Activated naive CD8-positive, alpha-beta T cell treated with anti-CD3 and anti-CD28 coated beads for 36 hours (primary cell): ENCODE measurements around the gene SETDB2. TPM values are rescaled to one million over a fixed set of nuclear protein-coding genes. Genes with fewer than 3 reads are reported as not detected.
A peak's percentile ranks its signal among the peaks of the same experiment; 100 is the strongest.

Experiments used
- DNase-seq: peaks from one replicate; pipeline ENCODE4 v3.0.0; 2021
- H3K27ac Mint-ChIP-seq: one replicate; pipeline ENCODE4 v1.8.0; 2022; ENCODE audit warnings: mild to moderate bottlenecking, moderate library complexity, mixed read lengths
- H3K27me3 Mint-ChIP-seq: one replicate; pipeline ENCODE4 v1.8.0; 2022; ENCODE audit warnings: mild to moderate bottlenecking, mixed read lengths
- H3K36me3 Mint-ChIP-seq: one replicate; pipeline ENCODE4 v1.8.0; 2021; ENCODE audit warnings: mild to moderate bottlenecking, mixed read lengths
- H3K4me1 Mint-ChIP-seq: one replicate; pipeline ENCODE4 v1.8.0; 2021; ENCODE audit warnings: mixed read lengths
- H3K4me3 Mint-ChIP-seq: one replicate; pipeline ENCODE4 v1.8.0; 2022; ENCODE audit warnings: mild to moderate bottlenecking, moderate library complexity, mixed read lengths
- H3K9me3 Mint-ChIP-seq: one replicate; pipeline ENCODE4 v1.8.0; 2022; ENCODE audit warnings: mixed read lengths
- total RNA-seq, 2 experiments: library from RNA; stranded (reverse); gene quantifications; one replicate each; pipeline ENCODE4 v1.2.3, GENCODE V29; 2021

Gene SETDB2
- total RNA-seq, 2 experiments from 2014 or later: 11.1 to 11.3 TPM

DNA sequence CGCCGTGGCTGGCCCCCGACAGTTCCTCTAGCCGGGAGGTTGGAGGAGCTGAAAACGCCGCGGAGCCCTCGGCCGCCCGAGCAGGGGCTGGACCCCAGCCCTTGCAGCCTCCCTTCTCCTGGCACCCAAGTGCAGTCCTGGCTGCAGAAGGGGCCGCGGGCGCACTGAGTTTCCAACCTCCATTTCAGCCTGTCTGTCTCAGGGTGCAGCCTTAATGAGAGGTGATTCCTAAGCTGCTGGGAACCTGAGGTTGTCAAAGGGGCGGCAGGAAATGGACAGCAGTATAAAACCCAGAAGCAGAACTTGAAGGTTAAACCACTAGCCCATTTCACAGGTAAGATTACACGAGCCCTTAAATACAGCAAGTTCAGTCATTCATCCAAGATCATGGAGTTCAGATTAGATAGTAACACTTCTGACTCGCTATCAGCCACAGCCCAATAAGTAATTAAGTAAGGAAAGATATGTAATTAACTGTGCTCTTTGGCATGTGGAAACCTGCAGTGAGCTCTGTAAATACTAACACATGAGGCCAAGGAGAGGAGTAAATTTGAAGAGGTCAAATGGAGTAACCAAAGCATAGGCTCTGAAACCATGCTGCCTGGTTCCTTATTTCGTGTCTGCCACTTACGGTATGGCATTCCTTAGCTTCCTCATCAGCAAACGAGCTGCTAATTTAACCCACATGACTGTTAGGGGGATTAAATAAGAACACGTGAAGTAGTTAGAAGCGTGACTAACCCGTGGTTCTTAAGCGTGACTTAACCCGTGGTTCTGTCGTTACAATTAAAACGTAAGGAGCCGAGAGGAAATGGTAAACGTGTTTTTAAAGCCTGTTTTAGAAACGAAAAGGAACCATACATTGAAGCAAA lies 686 bp downstream of the SETDB2 start:
- H3K4me3 Mint-ChIP-seq: peak overlapping the region; percentile 94
- H3K9me3 Mint-ChIP-seq: no peaks in the 10 kb centered on the region
- H3K27ac Mint-ChIP-seq: peak overlapping the region; percentile 95
- peaks cover 23% of the 10 kb centered on the region for H3K36me3 Mint-ChIP-seq
- peak; percentile 12 for DNase-seq
- H3K27me3 Mint-ChIP-seq: no peaks in the 10 kb centered on the region
- peaks cover 40% of the 10 kb centered on the region for H3K4me1 Mint-ChIP-seq

DNA sequence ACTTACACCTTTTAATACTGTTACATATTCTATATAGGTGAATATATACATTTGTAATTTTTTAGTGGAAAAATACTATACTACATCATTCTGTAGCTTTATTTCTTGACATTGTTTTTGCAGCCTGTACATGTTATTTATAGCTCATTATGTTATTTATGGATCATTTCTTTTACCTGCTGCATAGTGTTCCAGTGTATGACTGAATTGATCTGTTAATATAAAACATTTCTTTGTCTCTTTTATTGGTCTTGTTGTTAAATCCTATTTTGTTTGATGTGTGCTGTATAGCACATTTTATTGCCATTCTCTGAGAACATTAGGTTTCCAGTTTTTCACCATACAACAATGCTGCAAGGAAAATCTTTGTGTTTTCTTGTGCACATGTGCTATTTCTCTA lies 2.4 kb downstream of the SETDB2 start:
- DNase-seq: no peak
- peaks cover 28% of the 10 kb centered on the region for H3K36me3 Mint-ChIP-seq
- no peaks in the 10 kb centered on the region for H3K9me3 Mint-ChIP-seq
- peaks cover 47% of the 10 kb centered on the region for H3K4me1 Mint-ChIP-seq
- peak overlapping the region; percentile 72 for H3K4me3 Mint-ChIP-seq
- H3K27me3 Mint-ChIP-seq: no peaks in the 10 kb centered on the region
- H3K27ac Mint-ChIP-seq: peak overlapping the region; percentile 77

DNA sequence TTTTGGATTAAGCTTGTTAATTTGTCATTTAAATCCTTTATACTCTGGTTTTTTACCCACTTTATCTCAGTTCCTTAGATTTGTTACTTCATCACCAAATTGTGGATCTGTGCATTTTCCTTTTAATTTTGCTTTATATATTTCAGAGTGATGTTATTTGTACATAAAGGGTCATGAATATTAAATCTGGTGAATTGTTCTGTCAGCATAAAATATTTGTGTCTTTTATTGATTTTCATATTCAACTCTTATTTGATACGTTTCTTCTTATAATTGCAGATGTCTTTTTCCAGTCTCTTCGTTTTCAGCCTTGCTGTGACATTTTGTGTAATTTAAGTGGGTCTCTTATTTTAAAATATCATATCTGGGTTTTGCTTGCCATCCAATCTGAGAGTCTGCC lies 4.7 kb downstream of the SETDB2 start:
- peaks cover 27% of the 10 kb centered on the region for H3K36me3 Mint-ChIP-seq
- no peak for DNase-seq
- no peak overlapping the region for H3K4me3 Mint-ChIP-seq
- no peaks in the 10 kb centered on the region for H3K27me3 Mint-ChIP-seq
- no peak overlapping the region for H3K27ac Mint-ChIP-seq
- no peaks in the 10 kb centered on the region for H3K9me3 Mint-ChIP-seq
- H3K4me1 Mint-ChIP-seq: peaks cover 43% of the 10 kb centered on the region

DNA sequence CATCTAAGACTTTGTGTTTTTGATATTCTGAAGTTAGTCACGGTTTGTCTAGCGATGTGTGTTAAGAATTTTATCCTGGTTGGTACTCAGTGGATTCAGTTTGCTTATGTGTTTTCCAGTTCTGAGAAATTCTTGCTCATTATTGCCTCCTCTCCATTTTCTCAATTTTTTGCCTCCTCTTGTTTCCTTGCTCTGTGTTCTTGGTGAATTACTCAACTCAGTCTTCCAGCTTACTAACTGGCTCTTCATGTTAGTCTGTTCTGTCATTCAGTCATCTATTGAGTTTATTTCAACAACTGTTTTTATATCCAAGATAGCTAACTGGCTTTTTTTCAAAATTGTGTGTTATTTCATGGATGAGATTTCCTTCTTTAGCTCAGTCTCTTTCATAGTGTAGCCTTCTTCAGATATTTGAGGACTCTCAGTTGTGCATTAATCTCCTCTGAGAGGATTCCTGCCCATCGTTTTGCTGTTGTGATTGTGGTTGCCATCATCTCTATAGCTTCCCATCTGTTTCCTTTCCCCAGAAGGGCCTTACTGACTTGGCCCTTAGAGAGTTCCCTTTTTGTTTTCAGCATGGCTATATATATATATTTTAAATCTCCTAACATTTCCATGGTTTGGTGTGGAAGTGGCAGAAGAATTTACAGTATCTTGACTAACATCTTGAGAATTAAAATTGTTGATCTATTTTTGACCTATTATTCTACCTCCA lies 6.2 kb downstream of the SETDB2 start:
- Mint-ChIP-seq H3K27ac (peak overlapping the region; percentile 8), H3K4me3 (no peak overlapping the region), H3K36me3 (peaks cover 29% of the 10 kb centered on the region), H3K4me1 (peaks cover 51% of the 10 kb centered on the region), H3K27me3 (no peaks in the 10 kb centered on the region), H3K9me3 (no peaks in the 10 kb centered on the region)
- DNase-seq: no peak

DNA sequence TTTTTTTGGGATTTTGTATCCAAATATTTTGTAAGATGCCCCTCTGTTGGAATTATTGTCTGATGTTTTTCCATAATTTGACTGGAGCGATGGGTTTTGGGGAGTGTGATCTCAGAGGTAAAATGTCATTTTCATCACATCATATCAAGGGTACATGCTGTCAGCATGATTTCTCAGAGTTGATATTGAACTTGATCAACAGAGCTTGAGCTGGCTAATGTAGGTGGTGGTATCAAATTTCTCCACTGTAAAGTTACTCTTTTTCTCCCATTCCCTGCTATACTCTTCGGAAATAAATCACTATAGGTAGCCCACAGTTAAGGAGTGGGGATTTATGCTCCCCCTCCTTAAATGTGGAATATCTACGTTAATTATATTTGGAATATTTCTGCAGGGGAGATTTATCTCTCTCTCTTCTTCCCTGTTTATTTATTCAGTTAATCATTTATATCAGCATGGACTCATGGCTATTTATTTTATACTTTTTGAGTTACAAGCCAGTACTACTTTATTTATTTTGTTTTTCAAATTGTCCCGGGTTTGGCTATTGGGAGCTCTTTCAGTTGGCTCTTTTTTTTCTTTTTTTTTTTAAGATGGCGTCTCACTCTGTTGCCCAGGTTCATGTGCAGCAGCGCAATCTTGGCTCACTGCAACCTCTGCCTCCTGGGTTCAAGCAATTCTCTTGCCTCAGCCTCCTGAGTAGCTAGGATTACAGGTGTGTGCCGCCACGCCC lies 8.8 kb downstream of the SETDB2 start:
- Mint-ChIP-seq H3K4me3 (no peak overlapping the region), H3K27me3 (no peaks in the 10 kb centered on the region), H3K36me3 (peaks cover 24% of the 10 kb centered on the region), H3K9me3 (no peaks in the 10 kb centered on the region), H3K27ac (no peak overlapping the region), H3K4me1 (peaks cover 38% of the 10 kb centered on the region)
- DNase-seq: no peak

DNA sequence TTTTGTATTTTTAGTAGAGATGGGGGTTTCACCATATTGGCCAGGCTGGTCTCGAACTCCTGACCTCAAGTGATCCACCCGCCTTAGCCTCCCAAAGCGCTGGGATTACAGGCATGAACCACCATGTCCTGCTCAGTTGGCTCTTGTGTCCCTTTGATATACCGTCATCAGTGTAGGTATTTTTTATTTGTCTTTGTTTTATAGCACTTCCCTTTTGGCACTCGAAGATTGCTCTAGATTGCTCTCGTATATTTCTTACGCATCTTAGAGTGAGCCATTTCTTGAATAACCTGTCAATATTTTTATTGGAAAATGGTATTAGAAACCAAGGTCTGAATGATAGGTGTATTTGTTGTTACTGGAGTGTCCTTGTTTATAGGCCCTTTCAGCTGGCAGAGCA lies 9.4 kb downstream of the SETDB2 start:
- peaks cover 39% of the 10 kb centered on the region for H3K4me1 Mint-ChIP-seq
- no peaks in the 10 kb centered on the region for H3K27me3 Mint-ChIP-seq

DNA sequence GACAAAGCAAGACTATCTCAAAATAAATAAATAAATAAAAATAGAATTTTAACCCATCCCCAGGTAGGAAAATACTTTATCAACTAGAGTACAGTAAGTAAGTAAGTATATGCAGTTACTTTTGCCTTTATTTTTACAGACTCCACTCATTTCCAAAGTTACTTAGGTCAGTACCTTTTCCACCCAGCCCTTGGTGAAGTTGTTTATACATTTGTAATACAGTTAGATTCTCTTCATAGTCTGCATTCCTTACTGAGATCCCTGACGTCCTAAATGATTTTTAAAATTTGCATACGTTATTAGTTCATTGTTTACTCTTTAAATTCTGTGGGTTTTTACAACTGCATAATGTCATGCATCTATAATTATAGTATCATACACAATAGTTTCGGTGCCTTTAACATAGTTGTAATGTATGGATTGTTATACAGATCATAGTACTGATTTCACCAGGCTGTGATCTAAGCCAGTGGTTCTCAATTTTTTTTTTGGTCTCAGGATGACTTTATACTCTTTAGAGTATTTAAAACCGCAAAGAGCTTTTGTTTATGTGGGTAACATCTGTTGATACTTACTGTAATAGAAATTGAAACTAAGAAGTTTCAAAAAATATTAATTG lies 10.4 kb downstream of the SETDB2 start:
- H3K27ac Mint-ChIP-seq: no peak overlapping the region
- H3K4me1 Mint-ChIP-seq: peaks cover 31% of the 10 kb centered on the region
- no peak for DNase-seq
- peaks cover 16% of the 10 kb centered on the region for H3K36me3 Mint-ChIP-seq
- H3K9me3 Mint-ChIP-seq: no peaks in the 10 kb centered on the region
- H3K27me3 Mint-ChIP-seq: no peaks in the 10 kb centered on the region
- H3K4me3 Mint-ChIP-seq: no peak overlapping the region

More for the DNA sequence above, 9.4 kb downstream of the SETDB2 start:
- H3K9me3 Mint-ChIP-seq: no peaks in the 10 kb centered on the region
- no peak overlapping the region for H3K4me3 Mint-ChIP-seq
- H3K27ac Mint-ChIP-seq: no peak overlapping the region
- no peak for DNase-seq
- H3K36me3 Mint-ChIP-seq: peaks cover 24% of the 10 kb centered on the region

DNA sequence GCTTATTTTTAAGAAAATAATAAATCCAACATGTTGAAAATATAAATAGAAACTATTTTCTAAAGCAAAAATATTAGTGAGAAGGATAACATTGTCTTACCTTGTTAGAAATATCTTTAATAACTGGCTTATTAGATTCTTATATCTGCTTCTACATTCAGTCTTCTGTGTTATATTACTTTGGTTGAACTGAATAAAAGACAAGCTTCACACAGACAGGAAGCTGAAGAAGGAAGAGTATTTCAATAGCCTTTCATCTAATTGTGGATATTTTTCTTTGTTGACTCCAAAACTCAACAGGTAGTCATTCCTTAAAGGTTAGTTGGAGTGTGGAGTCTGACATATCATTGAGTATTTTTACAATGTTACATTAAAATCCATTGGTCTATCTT lies 10.9 kb downstream of the SETDB2 start:
- no peak overlapping the region for H3K27ac Mint-ChIP-seq
- H3K36me3 Mint-ChIP-seq: peaks cover 11% of the 10 kb centered on the region
- no peaks in the 10 kb centered on the region for H3K9me3 Mint-ChIP-seq
- peaks cover 26% of the 10 kb centered on the region for H3K4me1 Mint-ChIP-seq
- no peak overlapping the region for H3K4me3 Mint-ChIP-seq
- no peaks in the 10 kb centered on the region for H3K27me3 Mint-ChIP-seq
- no peak for DNase-seq

DNA sequence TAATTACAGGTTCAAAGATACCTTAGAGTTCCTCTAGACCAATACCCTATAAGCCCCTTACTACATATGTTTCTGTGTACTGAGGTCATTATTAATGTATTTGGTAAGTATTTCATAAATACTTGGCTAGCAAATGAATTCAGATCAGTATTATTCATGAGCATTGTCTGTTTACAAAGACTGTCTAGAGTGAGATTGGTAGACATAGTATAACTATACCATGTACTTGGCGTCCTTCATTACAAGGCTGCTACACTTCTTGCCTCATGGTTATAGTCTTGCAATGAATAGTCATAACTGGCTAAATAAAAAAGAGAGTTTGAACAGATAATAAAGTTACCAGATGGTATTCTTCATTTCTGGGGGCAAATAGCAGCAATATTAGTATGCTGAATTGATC lies 12.1 kb downstream of the SETDB2 start:
- H3K4me1 Mint-ChIP-seq: peaks cover 22% of the 10 kb centered on the region
- no peaks in the 10 kb centered on the region for H3K27me3 Mint-ChIP-seq
- H3K9me3 Mint-ChIP-seq: no peaks in the 10 kb centered on the region
- DNase-seq: no peak
- H3K36me3 Mint-ChIP-seq: peaks cover 11% of the 10 kb centered on the region
- no peak overlapping the region for H3K27ac Mint-ChIP-seq
- H3K4me3 Mint-ChIP-seq: no peak overlapping the region

DNA sequence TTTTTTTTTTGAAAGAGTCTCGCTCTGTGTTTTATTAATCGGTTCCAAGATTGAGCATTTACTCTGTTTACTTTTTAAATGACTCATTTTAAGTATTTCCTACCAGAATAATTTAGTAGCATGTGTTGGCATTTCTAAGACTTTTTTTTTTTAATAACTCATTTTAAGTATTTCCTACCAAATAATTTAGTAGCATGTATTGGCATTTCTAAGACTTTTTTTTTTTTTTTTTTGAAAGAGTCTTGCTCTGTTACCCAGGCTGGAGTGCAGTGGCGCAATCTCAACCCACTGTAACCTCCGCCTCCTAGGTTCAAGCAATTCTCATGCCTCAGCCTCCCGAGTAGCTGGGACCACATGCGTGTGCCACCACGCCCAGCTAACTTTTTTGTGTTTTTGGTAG lies 13.1 kb downstream of the SETDB2 start:
- no peak overlapping the region for H3K4me3 Mint-ChIP-seq
- H3K4me1 Mint-ChIP-seq: peaks cover 19% of the 10 kb centered on the region
- H3K9me3 Mint-ChIP-seq: no peaks in the 10 kb centered on the region
- no peak for DNase-seq
- H3K27me3 Mint-ChIP-seq: no peaks in the 10 kb centered on the region
- H3K27ac Mint-ChIP-seq: no peak overlapping the region
- peaks cover 21% of the 10 kb centered on the region for H3K36me3 Mint-ChIP-seq

DNA sequence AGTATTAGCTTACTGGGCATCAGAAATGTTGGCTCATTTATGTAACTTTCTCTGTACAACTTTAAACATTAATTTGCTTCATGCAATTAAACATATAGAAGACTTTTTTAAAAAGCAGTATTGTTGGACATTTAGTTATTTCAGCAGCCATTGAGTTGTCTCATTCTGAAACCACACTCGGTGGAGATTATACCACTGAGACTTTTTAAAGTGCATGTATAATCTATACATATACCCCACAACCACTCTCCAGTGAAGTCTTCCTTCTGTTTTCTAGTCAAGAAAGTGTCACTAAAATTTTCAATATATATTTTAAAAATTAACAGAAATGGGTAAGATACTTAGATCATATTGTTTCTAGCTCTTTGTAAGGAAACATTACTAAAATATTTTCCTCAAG lies 15.5 kb downstream of the SETDB2 start:
- no peaks in the 10 kb centered on the region for H3K27me3 Mint-ChIP-seq
- peaks cover 14% of the 10 kb centered on the region for H3K4me1 Mint-ChIP-seq
- H3K9me3 Mint-ChIP-seq: peaks cover 6% of the 10 kb centered on the region
- no peak for DNase-seq
- no peak overlapping the region for H3K27ac Mint-ChIP-seq
- H3K4me3 Mint-ChIP-seq: no peak overlapping the region
- peaks cover 34% of the 10 kb centered on the region for H3K36me3 Mint-ChIP-seq

DNA sequence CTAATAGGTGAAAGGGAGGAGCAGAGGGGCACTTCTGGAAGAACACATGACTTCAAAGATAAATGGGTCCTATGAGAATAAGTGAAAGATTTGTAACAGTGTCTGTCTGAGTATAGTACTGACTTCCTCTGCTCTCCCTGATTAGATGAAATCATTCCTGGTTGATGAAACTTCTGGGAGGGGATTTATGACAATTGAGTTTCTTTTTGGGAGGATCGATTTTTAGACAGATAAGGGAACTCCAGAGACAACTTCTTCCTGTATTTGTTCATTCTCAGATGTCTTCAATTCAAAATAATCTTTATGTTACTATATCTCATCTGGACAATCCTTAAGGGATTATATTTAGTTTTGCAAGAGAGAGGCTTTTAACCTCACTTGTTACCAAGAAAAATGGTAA lies 20.0 kb downstream of the SETDB2 start:
- H3K4me3 Mint-ChIP-seq: no peak overlapping the region
- H3K27me3 Mint-ChIP-seq: no peaks in the 10 kb centered on the region
- H3K9me3 Mint-ChIP-seq: peaks cover 6% of the 10 kb centered on the region
- H3K36me3 Mint-ChIP-seq: peaks cover 41% of the 10 kb centered on the region
- H3K27ac Mint-ChIP-seq: no peak overlapping the region
- H3K4me1 Mint-ChIP-seq: no peaks in the 10 kb centered on the region
- no peak for DNase-seq

DNA sequence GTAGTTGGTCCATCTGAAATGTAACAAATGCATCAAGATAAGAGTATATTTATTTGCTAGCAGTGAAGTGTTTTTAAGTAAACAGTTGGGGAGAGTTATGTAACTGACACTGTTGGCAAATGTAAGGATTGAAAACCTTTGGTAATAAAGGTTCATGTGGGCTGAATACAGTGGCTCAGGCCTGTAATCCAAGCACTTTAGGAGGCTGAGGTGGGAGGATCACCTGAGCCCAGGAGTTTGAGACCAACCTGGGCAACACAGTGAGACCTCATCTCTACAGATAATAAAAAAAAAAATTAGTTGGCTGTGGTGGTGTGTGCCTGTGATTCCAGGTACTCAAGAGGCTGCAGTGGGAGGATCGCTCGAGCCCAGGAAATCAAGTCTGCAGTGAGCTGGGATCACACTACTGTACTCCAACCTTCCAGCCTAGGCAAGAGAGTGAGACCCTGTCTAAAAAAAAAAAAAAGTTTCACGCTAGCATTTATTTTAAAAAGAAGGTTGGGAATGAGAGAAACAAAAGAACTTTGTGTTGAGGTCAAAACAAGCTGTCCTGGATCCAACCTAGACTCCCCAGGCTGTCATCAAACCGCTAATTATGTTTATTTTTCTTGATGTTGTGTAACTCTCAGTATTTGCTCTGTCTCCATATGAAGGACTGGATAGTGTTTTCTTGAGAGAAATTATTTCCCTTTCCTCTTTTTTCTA lies 20.7 kb downstream of the SETDB2 start:
- H3K36me3 Mint-ChIP-seq: peaks cover 41% of the 10 kb centered on the region
- H3K4me3 Mint-ChIP-seq: no peak overlapping the region
- no peak overlapping the region for H3K27ac Mint-ChIP-seq
- peaks cover 6% of the 10 kb centered on the region for H3K9me3 Mint-ChIP-seq
- no peaks in the 10 kb centered on the region for H3K4me1 Mint-ChIP-seq
- H3K27me3 Mint-ChIP-seq: no peaks in the 10 kb centered on the region
- DNase-seq: no peak

DNA sequence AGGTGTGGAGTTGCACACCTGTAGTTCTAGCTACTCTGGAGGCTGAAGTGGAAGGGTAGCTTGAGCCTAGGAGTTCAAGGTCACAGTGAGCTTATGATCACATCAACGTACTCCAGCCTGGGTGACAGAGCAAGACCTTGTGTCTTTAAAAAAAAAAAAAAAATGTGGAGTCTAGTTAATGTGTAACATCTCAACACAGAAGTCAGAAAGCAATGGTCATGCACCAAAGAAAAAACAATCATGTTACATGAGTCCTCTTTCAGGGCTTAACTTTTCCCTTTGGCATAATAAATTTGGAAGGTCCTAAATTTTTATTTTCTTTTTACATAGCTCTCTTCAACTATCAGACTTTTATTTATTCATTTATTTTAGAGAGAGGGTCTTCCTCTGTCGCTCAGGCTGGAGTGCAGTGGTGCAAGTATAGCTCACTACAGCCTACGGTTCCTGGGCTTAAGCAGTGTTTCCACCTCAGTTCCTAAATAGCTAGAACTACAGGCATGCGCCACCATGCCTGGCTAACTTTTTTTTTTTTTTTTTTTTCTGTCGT lies 22.3 kb downstream of the SETDB2 start:
- H3K4me1 Mint-ChIP-seq: no peaks in the 10 kb centered on the region
- peaks cover 6% of the 10 kb centered on the region for H3K9me3 Mint-ChIP-seq
- H3K36me3 Mint-ChIP-seq: peaks cover 36% of the 10 kb centered on the region
- no peak for DNase-seq
- H3K4me3 Mint-ChIP-seq: no peak overlapping the region
- H3K27ac Mint-ChIP-seq: no peak overlapping the region
- no peaks in the 10 kb centered on the region for H3K27me3 Mint-ChIP-seq
